Measurements from ENCODE around the gene LSMEM2.

Gene LSMEM2

DNA sequence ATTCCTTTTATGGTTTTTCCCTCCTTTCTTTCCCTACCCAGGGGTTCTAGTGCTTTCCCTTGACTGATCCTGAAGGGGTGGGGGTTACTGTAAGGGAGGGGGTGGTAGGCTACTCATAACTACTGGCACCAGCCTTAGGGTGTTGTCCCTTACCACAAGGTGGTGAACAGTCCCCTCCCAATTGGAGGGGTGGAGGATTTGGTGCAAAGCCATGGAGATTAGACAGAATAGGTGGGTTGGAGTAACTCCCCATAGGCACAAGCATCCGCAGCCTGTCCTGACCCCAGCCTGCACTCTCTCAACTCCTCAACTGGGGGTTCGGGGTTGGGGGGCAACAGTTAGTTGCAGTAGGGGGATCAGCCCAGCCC is 46.2 kb downstream of the LSMEM2 start:
- no peak for DNase-seq

DNA sequence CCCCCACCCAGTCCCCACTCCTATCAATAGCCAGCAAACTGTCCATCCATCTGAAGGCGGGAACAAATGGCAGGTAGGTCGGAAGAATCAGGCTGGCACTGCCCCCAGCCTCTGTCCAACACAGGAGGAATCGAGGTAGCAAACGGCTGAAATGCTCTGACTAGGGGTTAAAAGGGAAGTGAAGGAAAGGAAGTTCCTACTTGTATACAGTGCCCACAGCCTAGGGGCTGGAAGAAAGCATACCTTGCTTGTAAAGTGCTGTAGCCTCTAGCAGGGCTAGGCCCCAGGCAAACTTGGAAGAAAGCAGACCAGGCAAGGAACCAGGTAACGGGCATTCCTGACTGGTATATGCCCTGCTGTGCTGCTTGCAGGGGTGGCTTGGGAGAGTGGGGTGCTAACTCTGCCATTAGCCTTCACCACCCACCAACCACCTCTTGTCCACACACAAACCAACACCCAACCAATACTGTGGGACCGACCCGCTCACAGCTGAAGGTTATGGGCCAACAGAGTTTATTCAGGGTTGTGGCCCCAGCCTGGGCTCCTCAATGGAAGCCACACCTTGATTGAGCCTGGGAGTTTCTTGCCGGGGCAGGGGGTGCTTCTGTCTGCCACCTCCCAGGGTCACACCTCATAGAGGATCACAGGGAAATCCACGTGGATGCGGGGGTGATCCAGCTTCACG is 46.8 kb downstream of the LSMEM2 start:
- DNase-seq = no peak

DNA sequence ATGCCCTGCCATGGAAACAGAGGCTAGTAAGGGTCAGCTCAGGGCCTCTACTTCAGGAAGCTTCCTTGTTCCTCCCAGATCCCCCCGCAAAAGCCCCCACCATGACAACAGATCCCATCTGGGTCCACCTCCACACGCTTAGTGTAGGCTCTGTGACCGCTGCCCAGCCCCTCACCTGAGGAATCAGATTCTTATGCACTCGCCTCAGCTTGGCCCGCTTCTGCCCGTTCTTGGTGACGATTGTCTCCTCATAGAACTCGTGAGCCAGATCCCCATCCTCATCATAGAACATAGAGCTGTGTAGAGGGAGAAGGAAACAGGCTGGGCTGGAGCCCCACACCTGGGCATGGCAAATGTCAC is 47.3 kb downstream of the LSMEM2 start:
- no peak for DNase-seq

DNA sequence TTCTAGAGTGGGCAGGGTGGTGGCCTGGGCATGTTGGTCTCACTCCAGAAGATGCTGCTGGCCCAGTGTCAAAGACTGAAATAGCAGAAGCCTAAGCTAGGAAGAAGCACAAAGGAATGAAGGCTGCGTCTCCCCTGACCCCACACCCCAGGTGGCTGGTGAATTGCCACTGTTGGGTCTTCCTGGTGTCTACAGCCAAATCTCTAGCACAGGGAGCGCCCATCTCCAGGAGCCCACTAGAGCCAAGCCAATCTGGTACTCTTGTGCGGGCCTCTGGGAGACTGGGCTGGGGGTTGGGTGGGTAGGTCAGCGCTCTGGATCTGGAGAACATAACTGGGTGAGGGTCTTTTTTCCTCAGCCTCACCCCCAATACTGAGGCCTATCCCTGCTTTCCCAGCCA is 48.2 kb downstream of the LSMEM2 start:
- no peak for DNase-seq

DNA sequence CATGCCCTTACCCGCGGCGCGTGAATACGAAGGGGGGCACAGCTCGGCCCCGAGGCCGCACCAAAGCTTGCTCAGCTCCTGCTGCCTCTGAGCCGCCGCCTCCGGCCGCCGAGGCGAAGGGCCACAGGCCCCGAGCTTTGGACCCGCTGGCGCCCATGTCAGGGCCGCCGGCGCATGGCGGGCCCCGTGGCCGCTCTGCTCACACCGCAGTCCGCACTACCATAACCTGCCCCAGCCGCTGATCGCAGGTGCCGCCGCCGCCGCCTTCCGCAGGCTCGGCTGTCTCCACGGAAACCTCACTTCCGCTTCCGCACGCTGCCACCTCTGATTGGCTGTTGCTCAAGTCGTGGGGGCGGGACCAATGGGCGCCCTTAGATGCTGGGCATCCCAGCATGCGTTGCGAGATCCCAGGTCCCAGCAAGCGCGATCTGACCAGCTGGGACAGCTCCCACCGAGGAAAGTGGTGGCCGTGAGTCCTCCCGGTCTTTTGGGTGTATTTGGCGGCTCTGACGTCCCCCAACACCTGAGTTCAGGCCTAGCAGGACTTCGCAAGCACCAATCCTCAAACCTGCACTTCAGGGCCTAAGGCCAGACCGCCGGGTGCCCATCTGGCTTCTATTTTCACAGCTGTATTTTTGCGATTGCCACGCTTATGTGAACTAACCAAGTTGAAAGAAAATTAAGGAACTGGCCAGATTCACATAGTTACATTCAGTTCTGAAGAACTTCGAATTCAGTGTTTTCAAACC is 49.2 kb downstream of the LSMEM2 start, which contains the start of gene TUSC2:
Gene TUSC2, minus strand, starts transcription at position 281 of the 749 bp plus-strand sequence. Its CDS starts 124 bp downstream, at position 157.
- peak; percentile 94 for DNase-seq

DNA sequence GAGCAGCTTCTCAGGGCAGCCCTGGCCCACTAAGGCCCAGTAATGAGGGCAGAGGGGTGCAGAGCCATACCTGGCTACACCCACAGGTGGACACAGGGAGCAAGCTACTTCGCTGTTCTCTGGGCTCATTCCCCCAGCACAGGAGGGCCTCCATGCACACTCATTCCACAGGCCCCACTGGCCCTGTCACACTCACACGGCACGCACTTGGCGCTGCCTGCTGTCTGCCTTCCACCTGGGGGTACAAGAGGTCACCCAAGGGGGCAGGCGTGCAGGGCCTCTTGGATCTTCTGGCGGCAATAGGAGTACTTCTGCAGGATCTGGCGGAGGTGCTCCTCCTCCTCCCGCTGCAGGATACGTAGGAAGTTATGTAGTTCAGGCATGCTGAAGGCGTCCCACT is 51.4 kb downstream of the LSMEM2 start:
- no peak for DNase-seq

DNA sequence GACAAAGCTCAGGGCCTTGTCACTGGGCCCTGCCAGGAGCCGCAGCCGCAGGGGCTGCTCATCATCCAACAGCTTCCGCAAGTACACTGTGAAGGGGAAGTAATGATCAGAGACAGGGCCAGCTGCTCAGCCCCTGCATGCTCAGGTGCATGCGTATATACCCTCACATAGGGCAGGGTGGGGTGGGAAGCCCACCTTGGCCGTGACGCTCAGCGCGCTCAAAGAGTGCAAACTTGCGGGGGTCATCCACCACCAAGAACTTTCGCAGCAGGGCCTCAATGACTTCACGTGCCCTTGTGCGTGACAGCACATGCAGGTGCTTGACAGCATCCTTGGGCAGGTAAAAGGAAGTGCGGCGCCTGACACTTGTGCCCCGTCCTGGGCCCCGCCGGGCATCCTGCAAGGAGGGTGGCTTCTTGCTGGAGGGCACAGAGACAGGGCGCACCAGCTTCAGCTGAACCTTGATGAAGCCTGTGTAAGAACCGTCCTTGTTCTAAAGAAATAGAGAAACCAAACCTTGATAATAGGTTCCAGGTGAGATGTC is 52.5 kb downstream of the LSMEM2 start:
- DNase-seq = no peak

DNA sequence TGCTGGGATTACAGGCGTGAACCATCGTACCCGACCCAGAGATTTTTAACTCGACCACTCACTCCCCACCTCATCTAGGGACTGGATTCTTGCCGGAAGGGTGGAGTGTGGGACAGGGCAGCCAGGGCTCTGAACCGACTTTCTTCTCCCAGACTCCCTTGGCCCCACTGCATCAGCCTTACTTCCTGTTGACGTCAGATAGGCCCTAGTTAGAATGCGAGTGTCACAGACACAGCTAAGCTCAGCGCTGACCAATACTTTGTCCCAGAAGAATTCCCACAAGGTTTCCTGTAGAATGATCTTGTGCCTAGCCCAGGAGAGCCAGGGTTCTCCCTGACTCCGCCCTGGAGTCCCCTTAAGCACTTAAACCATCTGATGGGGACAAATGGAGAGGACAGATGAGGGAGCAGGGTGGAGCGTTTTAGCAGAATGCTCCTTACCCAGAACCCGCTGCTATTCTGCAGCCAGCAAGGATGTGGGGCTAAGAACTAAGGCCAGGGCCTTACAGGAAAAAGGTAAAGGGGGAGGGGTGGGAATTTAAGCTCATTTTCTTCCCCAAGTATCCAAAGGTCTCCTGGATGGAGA is 54.9 kb downstream of the LSMEM2 start:
- no peak for DNase-seq

DNA sequence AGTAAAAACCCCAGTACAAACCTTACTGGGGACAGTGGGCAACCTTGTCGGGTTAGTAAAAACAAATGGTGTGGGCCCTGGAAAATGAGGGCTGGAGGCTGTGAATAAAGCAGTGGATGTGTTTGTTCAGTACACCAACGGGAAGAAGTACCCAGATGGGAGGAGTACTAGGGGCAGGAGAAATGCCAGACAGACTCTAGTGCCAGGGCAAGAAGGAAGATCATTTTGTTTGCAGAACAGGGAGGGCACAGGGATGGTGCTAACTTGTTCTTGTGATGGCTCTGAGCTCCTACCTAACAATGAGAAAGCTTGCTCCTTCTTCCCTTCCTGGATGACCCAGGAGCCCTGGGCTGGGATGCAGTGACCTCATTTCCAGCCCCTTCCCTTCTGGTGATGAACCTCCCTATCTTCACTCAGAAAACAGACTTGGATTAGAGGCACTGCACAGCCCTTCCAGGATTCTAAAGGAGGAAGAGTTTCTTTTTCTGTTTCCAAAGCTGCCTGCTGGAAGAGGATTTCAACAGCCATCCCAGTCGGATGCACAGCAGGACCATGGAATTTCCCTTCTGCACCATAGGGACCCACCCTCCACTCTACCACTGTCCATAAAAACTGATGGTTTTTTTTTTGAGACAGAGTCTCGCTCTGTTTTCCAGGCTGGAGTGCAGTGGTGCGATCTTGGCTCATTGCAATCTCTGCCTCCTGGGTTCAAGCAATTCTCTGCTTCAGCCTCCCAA is 55.6 kb downstream of the LSMEM2 start:
- no peak for DNase-seq

DNA sequence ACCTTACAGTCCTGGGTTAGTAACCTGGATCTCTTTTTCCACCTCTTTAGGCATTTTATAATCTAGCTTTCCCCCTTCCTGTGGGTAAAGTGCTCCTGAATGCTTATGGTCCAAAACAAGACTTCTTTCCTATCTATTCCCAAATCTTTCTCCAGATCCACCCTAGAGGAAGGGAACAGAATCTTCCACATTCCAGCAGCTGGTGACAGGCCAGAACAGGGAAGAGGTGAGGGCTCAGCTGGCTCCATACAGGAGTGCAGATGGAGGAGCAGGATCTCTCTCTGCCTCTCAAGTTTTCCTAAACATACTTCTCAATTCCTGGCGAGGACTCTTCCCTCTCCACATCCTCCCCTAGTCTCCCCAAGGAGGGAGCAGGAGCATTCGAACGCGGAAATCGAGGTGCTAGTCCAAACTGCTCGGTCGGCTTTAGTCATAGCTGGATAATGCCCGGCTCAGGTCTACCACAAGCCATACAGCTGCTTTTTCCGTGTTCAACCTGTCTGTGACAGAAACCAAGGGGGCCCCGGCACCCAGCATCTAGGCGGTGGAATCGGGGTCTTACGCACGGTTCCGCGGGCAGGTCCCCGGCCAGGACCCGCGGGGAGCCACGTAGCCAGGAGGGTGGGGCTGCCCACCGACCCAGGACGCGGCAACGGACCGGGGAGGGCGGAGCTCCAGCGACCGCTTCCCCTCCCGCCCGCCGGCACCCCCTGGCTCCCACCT is 57.7 kb downstream of the LSMEM2 start:
- no peak for DNase-seq

DNA sequence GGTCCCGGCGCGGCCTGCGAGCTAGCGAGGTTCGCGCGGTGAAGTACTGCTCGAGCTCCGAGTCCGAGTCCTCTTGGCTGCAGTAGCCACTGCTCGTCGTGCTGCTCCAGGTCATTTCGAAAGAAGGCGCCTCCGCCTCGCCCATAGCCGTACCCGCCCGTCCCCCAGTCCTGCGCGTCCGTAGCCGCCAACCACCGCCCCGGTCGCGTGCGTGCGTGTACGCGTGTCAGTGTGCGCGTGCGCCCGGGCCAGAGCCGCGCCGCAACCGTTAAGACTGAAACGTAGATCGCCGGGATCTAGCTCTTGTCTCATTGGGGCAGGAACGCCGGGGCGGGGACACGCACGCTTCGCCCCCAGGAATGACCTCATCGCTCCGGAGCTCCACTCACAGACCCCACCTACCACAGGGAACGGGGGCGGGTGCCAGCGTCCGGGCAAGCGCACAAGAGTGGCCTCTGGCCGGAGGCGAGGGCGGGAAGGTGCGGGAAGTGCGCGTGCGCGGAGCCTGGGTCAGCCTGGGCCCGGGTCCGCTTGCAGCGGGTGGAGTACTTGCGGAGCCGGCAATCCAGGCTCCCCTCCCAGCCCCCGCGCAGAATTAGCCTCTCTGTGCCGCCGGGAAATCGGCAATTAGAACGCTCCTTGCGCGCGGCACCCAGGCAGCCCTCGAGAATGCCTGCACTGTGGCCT is 58.4 kb downstream of the LSMEM2 start:
- DNase-seq = peak; percentile 97
